Measurements from ENCODE around the gene VWA7.
A peak's percentile ranks its signal among the peaks of the same experiment; 100 is the strongest.

The VWA7 gene

DNA sequence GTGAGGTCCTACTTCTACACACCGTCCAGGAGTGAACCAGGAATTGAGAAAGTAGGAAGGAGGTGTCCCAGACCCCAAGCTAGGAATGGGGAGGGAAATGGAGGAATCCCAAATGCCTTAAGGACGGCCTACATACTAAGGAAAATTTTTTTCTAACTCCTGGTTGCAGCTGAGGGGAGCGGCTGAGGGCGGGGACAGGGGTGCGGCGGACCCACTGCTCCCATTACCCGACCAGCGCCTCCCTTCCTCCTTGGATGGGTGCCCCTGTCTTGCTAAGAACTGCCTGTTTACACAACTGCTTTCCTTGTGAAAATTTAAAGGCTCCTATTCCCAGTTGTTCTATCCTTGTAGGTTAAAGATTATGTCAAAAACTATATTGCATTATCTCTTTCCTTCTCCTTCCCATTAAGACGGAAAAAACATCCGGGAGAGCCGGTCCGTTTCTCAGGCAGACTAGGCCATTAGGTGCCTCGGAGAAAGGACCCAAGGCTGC, 49.7 kb upstream of the VWA7 start (continued):
- TF ChIP-seq ZNF624 (tag by site-specific recombination; IDR thresholded peaks at IDR 0.05) (no peak), ZNF629 (tag by site-specific recombination; IDR thresholded peaks at IDR 0.05) (peak; percentile 55), ZFP3 (tag by site-specific recombination; IDR thresholded peaks at IDR 0.05; ENCODE audit: low read depth) (no peak), ZBTB17 (tag by site-specific recombination; IDR thresholded peaks at IDR 0.05) (no peak), ZNF223 (tag by site-specific recombination; IDR thresholded peaks at IDR 0.05) (no peak), ZNF140 (tag by site-specific recombination; IDR thresholded peaks at IDR 0.05) (no peak), ZNF214 (tag by site-specific recombination; IDR thresholded peaks at IDR 0.05; ENCODE audit: borderline replicate concordance) (no peak), ZBTB48 (tag by site-specific recombination; IDR thresholded peaks at IDR 0.05) (no peak), ZNF221 (tag by site-specific recombination; IDR thresholded peaks at IDR 0.05; ENCODE audit: borderline replicate concordance) (no peak), ZFHX2 (tag by site-specific recombination; conservative IDR thresholded peaks at IDR 0.05) (no peak), ZNF549 (tag by site-specific recombination; IDR thresholded peaks at IDR 0.05) (no peak), ZSCAN23 (tag by site-specific recombination; IDR thresholded peaks at IDR 0.05) (no peak), ZNF138 (tag by site-specific recombination; IDR thresholded peaks at IDR 0.05; ENCODE audit: borderline replicate concordance) (no peak), GLIS2 (tag by site-specific recombination; IDR thresholded peaks at IDR 0.05) (0 out of 2 replicates have a peak, but pooled peaks have one; percentile 9), PRDM1 (tag by site-specific recombination; IDR thresholded peaks at IDR 0.05) (no peak)
- TF ChIP-seq, protein P1, sequence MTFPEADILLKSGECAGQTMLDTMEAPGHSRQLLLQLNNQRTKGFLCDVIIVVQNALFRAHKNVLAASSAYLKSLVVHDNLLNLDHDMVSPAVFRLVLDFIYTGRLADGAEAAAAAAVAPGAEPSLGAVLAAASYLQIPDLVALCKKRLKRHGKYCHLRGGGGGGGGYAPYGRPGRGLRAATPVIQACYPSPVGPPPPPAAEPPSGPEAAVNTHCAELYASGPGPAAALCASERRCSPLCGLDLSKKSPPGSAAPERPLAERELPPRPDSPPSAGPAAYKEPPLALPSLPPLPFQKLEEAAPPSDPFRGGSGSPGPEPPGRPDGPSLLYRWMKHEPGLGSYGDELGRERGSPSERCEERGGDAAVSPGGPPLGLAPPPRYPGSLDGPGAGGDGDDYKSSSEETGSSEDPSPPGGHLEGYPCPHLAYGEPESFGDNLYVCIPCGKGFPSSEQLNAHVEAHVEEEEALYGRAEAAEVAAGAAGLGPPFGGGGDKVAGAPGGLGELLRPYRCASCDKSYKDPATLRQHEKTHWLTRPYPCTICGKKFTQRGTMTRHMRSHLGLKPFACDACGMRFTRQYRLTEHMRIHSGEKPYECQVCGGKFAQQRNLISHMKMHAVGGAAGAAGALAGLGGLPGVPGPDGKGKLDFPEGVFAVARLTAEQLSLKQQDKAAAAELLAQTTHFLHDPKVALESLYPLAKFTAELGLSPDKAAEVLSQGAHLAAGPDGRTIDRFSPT (tag by site-specific recombination; IDR thresholded peaks at IDR 0.05), result no peak
- TF ChIP-seq, protein P2, sequence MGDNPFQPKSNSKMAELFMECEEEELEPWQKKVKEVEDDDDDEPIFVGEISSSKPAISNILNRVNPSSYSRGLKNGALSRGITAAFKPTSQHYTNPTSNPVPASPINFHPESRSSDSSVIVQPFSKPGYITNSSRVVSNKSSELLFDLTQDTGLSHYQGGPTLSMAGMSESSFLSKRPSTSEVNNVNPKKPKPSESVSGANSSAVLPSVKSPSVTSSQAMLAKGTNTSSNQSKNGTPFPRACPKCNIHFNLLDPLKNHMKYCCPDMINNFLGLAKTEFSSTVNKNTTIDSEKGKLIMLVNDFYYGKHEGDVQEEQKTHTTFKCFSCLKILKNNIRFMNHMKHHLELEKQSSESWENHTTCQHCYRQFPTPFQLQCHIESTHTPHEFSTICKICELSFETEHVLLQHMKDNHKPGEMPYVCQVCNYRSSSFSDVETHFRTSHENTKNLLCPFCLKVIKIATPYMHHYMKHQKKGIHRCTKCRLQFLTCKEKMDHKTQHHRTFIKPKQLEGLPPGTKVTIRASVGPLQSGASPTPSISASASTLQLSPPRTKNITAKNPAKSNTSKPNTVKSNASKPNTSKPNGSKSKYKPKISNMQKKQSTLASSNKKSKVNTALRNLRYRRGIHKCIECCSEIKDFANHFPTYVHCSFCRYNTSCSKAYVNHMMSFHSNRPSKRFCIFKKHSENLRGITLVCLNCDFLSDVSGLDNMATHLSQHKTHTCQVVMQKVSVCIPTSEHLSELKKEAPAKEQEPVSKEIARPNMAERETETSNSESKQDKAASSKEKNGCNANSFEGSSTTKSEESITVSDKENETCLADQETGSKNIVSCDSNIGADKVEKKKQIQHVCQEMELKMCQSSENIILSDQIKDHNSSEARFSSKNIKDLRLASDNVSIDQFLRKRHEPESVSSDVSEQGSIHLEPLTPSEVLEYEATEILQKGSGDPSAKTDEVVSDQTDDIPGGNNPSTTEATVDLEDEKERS (tag by site-specific recombination; IDR thresholded peaks at IDR 0.05), result no peak
- TF ChIP-seq, protein P3, sequence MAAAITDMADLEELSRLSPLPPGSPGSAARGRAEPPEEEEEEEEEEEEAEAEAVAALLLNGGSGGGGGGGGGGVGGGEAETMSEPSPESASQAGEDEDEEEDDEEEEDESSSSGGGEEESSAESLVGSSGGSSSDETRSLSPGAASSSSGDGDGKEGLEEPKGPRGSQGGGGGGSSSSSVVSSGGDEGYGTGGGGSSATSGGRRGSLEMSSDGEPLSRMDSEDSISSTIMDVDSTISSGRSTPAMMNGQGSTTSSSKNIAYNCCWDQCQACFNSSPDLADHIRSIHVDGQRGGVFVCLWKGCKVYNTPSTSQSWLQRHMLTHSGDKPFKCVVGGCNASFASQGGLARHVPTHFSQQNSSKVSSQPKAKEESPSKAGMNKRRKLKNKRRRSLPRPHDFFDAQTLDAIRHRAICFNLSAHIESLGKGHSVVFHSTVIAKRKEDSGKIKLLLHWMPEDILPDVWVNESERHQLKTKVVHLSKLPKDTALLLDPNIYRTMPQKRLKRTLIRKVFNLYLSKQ (tag by site-specific recombination; IDR thresholded peaks at IDR 0.05; ENCODE audit: borderline replicate concordance), result no peak
- TF ChIP-seq, protein P4, sequence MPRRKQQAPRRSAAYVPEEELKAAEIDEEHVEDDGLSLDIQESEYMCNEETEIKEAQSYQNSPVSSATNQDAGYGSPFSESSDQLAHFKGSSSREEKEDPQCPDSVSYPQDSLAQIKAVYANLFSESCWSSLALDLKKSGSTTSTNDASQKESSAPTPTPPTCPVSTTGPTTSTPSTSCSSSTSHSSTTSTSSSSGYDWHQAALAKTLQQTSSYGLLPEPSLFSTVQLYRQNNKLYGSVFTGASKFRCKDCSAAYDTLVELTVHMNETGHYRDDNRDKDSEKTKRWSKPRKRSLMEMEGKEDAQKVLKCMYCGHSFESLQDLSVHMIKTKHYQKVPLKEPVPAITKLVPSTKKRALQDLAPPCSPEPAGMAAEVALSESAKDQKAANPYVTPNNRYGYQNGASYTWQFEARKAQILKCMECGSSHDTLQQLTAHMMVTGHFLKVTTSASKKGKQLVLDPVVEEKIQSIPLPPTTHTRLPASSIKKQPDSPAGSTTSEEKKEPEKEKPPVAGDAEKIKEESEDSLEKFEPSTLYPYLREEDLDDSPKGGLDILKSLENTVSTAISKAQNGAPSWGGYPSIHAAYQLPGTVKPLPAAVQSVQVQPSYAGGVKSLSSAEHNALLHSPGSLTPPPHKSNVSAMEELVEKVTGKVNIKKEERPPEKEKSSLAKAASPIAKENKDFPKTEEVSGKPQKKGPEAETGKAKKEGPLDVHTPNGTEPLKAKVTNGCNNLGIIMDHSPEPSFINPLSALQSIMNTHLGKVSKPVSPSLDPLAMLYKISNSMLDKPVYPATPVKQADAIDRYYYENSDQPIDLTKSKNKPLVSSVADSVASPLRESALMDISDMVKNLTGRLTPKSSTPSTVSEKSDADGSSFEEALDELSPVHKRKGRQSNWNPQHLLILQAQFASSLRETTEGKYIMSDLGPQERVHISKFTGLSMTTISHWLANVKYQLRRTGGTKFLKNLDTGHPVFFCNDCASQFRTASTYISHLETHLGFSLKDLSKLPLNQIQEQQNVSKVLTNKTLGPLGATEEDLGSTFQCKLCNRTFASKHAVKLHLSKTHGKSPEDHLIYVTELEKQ (tag by site-specific recombination; IDR thresholded peaks at IDR 0.05; ENCODE audit: borderline replicate concordance), result no peak
- TF ChIP-seq, protein P5, sequence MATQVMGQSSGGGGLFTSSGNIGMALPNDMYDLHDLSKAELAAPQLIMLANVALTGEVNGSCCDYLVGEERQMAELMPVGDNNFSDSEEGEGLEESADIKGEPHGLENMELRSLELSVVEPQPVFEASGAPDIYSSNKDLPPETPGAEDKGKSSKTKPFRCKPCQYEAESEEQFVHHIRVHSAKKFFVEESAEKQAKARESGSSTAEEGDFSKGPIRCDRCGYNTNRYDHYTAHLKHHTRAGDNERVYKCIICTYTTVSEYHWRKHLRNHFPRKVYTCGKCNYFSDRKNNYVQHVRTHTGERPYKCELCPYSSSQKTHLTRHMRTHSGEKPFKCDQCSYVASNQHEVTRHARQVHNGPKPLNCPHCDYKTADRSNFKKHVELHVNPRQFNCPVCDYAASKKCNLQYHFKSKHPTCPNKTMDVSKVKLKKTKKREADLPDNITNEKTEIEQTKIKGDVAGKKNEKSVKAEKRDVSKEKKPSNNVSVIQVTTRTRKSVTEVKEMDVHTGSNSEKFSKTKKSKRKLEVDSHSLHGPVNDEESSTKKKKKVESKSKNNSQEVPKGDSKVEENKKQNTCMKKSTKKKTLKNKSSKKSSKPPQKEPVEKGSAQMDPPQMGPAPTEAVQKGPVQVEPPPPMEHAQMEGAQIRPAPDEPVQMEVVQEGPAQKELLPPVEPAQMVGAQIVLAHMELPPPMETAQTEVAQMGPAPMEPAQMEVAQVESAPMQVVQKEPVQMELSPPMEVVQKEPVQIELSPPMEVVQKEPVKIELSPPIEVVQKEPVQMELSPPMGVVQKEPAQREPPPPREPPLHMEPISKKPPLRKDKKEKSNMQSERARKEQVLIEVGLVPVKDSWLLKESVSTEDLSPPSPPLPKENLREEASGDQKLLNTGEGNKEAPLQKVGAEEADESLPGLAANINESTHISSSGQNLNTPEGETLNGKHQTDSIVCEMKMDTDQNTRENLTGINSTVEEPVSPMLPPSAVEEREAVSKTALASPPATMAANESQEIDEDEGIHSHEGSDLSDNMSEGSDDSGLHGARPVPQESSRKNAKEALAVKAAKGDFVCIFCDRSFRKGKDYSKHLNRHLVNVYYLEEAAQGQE (tag by site-specific recombination; IDR thresholded peaks at IDR 0.05), result 0 out of 2 replicates have a peak, but pooled peaks have one; percentile 28
